NB4 (cell line): ENCODE measurements around the gene PRICKLE2.

Source experiments
- DNase-seq: peaks from one replicate; pipeline ENCODE4 v3.0.0; 2010; ENCODE audit warnings: low read depth
- H3K4me3 ChIP-seq: one replicate; pipeline ENCODE4 v1.5.1; 2011; ENCODE audit warnings: mild to moderate bottlenecking, low read depth, low read length, moderate library complexity
- MYC ChIP-seq: IDR thresholded peaks from 2 replicates; pipeline ENCODE4 v1.6.1; 2011; ENCODE audit warnings: low read depth, low read length
- POLR2A ChIP-seq: IDR thresholded peaks from 2 replicates; pipeline ENCODE4 v1.6.1; 2011; ENCODE audit warnings: mild to moderate bottlenecking; ENCODE audit not compliant: insufficient read length; ENCODE audit errors: extremely low read depth
- TF ChIP-seq, protein P1 (sequence below): IDR thresholded peaks from one replicate; pipeline ENCODE4 v1.5.1; 2012; ENCODE audit warnings: low read depth, low read length
- TF ChIP-seq, protein P2 (sequence below): IDR thresholded peaks from 2 replicates; pipeline ENCODE4 v1.6.1; 2011; ENCODE audit warnings: low read depth, low read length

Gene PRICKLE2

DNA sequence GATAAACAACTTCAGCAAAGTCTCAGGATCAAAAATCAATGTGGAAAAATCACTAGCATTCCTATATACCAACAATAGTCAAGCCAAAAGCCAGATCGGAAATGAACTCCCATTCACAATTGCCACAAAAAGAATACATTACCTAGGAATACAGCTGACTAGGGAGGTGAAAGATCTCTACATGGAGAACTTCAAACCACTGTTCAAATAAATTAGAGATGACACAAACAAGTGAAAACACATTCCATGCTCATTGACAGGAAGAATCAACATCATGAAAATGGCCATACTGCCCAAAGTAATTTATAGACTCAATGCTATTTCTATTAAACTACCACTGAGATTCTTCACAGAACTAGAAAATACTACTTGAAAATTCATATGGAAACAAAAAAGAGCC, 107.8 kb downstream of the PRICKLE2 start:
- TF ChIP-seq POLR2A (no peak), MYC (no peak)
- TF ChIP-seq, protein P1, sequence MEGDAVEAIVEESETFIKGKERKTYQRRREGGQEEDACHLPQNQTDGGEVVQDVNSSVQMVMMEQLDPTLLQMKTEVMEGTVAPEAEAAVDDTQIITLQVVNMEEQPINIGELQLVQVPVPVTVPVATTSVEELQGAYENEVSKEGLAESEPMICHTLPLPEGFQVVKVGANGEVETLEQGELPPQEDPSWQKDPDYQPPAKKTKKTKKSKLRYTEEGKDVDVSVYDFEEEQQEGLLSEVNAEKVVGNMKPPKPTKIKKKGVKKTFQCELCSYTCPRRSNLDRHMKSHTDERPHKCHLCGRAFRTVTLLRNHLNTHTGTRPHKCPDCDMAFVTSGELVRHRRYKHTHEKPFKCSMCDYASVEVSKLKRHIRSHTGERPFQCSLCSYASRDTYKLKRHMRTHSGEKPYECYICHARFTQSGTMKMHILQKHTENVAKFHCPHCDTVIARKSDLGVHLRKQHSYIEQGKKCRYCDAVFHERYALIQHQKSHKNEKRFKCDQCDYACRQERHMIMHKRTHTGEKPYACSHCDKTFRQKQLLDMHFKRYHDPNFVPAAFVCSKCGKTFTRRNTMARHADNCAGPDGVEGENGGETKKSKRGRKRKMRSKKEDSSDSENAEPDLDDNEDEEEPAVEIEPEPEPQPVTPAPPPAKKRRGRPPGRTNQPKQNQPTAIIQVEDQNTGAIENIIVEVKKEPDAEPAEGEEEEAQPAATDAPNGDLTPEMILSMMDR: no peak
- TF ChIP-seq, protein P2, sequence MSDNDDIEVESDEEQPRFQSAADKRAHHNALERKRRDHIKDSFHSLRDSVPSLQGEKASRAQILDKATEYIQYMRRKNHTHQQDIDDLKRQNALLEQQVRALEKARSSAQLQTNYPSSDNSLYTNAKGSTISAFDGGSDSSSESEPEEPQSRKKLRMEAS: no peak
- H3K4me3 ChIP-seq: no peak overlapping the region
- no peak for DNase-seq

DNA sequence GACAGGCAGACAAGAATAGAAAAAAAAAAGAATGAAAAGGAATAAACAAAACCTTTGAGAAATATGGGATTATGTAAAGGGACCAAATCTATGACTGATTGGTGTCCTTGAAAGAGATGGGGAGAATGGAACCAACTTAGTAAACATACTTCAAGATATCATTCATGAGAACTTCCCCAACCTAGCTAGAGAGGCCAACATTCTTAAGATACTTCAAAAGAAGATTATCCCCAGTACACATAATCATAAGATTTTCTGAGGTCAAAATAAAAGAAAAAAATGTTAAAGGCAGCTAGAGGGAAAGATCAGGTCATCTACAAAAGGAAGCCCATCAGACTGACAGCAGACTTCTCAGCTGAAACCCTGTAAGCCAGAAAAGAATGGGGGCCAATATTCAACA, 110.6 kb downstream of the PRICKLE2 start:
- no peak overlapping the region for H3K4me3 ChIP-seq
- TF ChIP-seq MYC (no peak), POLR2A (no peak)
- TF ChIP-seq, protein P2: no peak
- TF ChIP-seq, protein P1: no peak
- no peak for DNase-seq

DNA sequence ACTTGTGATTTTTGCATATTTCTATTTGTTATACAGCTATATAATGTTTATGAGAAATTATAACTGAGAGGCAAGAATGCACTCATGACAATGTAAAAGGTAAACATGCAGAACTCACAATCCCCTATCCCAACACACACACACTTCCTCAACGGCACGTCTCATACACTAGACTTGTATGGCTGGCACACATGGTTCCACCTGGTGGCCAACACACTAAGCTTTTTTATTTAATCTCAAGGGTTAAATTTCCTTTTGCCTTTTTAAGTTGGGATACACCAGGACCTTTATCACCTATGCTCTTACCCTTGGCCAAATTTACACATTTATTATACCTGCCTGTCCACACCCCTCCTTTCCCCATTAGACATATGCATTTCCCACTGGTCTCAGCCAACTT, 113.4 kb downstream of the PRICKLE2 start:
- peak; percentile 1 for DNase-seq

DNA sequence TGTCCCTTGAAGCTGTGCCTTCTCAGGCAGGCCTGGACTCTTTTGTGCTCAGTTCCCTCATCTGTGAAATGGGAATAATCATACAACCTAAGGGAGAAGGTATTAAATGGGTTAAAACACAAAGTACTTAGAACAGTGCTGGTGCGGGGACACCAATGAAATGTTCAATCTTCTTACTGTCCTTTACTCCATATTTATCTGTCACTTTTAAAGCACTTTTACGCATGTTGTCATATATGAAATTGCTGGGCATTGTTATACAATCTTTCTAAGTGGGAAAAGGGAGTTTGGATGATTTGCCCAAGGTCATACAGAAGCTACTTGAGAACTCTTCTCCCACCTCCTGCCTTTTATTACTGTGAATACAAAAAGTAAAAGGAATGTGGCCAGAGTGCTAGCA, 114.2 kb downstream of the PRICKLE2 start:
- H3K4me3 ChIP-seq: no peak overlapping the region
- TF ChIP-seq, protein P1: no peak
- TF ChIP-seq POLR2A: no peak
- no peak for TF ChIP-seq MYC
- TF ChIP-seq, protein P2: no peak
- no peak for DNase-seq

More for the DNA sequence above, 113.4 kb downstream of the PRICKLE2 start:
- TF ChIP-seq POLR2A: no peak
- TF ChIP-seq, protein P1: no peak
- TF ChIP-seq MYC: no peak
- TF ChIP-seq, protein P2: no peak
- no peak overlapping the region for H3K4me3 ChIP-seq

DNA sequence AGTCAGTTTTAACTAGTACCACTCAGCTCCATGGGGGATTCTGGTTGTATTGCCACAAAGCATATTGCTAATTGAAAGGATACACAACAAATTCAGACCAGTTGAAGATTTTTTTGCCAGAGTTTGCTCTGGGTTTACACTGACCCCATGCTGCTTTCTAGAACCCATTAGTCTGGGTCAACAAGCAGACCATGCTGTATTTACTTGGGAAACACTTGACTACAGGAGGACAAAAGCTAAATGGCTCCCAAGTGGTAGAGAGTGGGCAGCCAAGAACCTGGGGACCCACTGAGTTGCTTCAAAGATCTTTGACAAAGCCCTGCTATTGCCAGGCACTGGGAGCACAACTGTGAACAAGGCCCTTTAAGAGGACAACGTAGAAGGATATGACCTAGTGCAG, 115.2 kb downstream of the PRICKLE2 start:
- no peak for DNase-seq
- no peak overlapping the region for H3K4me3 ChIP-seq
- TF ChIP-seq MYC (no peak), POLR2A (no peak)
- TF ChIP-seq, protein P1: no peak
- TF ChIP-seq, protein P2: no peak

DNA sequence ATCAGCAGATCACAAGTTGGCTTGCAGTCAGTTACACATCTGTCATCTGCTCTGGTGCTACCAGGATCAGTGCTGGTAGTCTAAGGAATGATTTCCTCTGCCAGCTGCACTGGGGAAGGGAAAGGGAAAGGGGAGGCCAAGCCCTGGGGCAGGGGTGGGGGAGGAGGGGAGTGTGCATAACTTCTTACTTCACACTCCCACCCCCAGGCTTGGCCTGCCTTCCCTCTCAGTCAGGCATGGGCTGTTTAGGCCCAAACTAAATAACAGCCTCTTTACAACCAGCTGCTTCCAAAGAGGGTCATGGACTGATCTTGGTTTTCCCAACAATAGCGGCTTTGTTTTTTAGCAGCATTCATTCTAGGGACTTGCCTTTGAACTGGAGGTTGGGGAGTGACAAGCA, 115.8 kb downstream of the PRICKLE2 start:
- no peak overlapping the region for H3K4me3 ChIP-seq
- TF ChIP-seq, protein P2: no peak
- TF ChIP-seq MYC: no peak
- TF ChIP-seq POLR2A: no peak
- no peak for DNase-seq
